BE2C (cell line): Measurements from ENCODE around the gene PARD3B.

Experiments used
- DNase-seq: peaks from one replicate; pipeline ENCODE4 v3.0.0-alpha.2; 2020
- H3K27me3 ChIP-seq: fragments of 250-450 bp; sonication (Bioruptor Pico); 2 replicates; pipeline ENCODE4 v1.5.1; 2020; ENCODE audit warnings: mild to moderate bottlenecking
- H3K36me3 ChIP-seq: fragments of 250-450 bp; sonication (Bioruptor Pico); 2 replicates; pipeline ENCODE4 v1.5.1; 2020; ENCODE audit warnings: mild to moderate bottlenecking
- H3K4me1 ChIP-seq: fragments of 250-450 bp; sonication (Bioruptor Pico); 2 replicates; pipeline ENCODE4 v1.5.1; 2020
- H3K4me3 ChIP-seq: 2 replicates; pipeline ENCODE4 v1.5.1; 2011; ENCODE audit warnings: low read depth, low read length
- H3K9me3 ChIP-seq: fragments of 250-450 bp; sonication (Bioruptor Pico); 2 replicates; pipeline ENCODE4 v1.5.1; 2020
- TF ChIP-seq, protein P1 (sequence below): IDR thresholded peaks from 2 replicates; pipeline ENCODE4 v1.5.1; 2012; ENCODE audit warnings: mild to moderate bottlenecking, low read depth, low read length

PARD3B gene

DNA sequence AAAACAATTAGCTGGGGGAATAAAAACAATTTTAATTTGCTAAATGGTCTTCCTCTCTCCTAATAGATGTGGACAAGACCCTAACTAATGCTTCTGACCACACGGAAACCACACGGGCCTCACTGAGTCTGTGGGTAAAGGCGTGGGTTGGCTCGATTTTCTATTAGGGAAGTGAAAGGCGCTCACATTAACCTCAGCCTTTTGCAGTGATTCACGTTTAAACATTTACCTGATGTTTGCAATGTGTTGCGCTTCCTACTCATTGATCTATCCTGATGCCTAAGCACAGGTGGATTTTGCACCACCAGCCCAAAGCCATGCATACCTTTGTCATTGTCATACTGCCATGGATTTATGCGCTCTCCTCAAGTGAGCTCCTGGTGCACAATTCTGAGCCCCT, 1101.4 kb downstream of the PARD3B start:
- no peaks in the 10 kb centered on the region for H3K36me3 ChIP-seq
- DNase-seq: no peak
- H3K4me3 ChIP-seq: no peak overlapping the region
- no peaks in the 10 kb centered on the region for H3K9me3 ChIP-seq
- TF ChIP-seq, protein P1, sequence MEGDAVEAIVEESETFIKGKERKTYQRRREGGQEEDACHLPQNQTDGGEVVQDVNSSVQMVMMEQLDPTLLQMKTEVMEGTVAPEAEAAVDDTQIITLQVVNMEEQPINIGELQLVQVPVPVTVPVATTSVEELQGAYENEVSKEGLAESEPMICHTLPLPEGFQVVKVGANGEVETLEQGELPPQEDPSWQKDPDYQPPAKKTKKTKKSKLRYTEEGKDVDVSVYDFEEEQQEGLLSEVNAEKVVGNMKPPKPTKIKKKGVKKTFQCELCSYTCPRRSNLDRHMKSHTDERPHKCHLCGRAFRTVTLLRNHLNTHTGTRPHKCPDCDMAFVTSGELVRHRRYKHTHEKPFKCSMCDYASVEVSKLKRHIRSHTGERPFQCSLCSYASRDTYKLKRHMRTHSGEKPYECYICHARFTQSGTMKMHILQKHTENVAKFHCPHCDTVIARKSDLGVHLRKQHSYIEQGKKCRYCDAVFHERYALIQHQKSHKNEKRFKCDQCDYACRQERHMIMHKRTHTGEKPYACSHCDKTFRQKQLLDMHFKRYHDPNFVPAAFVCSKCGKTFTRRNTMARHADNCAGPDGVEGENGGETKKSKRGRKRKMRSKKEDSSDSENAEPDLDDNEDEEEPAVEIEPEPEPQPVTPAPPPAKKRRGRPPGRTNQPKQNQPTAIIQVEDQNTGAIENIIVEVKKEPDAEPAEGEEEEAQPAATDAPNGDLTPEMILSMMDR: no peak
- 0 out of 2 replicates have a peak, but pooled peaks cover 7% of the 10 kb centered on the region for H3K4me1 ChIP-seq
- no peaks in the 10 kb centered on the region for H3K27me3 ChIP-seq

DNA sequence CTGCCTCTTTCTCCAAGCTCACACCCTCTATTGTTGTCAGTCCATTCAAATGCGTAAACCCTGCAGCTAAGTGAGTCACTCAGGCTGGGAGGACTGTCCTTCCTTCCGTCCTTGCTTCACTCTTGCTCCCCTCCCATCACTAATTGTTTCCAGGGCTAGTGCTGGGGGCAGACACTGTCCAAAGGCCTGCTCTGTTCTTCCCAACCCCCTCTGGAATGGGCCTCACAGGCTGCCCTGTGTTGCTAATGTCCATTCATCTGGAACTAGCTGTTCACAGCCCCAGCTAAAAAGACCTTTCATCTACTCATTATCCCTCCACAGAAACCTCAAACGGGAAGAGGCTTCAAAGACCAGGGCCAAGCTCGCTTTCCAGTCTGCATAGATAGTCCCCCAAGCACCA, 1105.2 kb downstream of the PARD3B start:
- Histone ChIP-seq H3K36me3 (no peaks in the 10 kb centered on the region), H3K27me3 (no peaks in the 10 kb centered on the region), H3K4me1 (0 out of 2 replicates have a peak, but pooled peaks cover 7% of the 10 kb centered on the region), H3K9me3 (no peaks in the 10 kb centered on the region), H3K4me3 (no peak overlapping the region)
- peak; percentile 26 for DNase-seq
- TF ChIP-seq, protein P1: no peak

GRCh38 chr2:205650931-205651330, 1105.7 kb downstream of the PARD3B start:
- Histone ChIP-seq H3K4me3 (no peak overlapping the region), H3K9me3 (no peaks in the 10 kb centered on the region), H3K27me3 (no peaks in the 10 kb centered on the region), H3K4me1 (0 out of 2 replicates have a peak, but pooled peaks cover 7% of the 10 kb centered on the region), H3K36me3 (no peaks in the 10 kb centered on the region)
- no peak for DNase-seq
- TF ChIP-seq, protein P1: no peak

GRCh38 chr2:205651719-205652118, 1106.4 kb downstream of the PARD3B start:
- TF ChIP-seq, protein P1: no peak
- no peaks in the 10 kb centered on the region for H3K9me3 ChIP-seq
- 0 out of 2 replicates have a peak, but pooled peaks cover 7% of the 10 kb centered on the region for H3K4me1 ChIP-seq
- DNase-seq: no peak
- H3K27me3 ChIP-seq: no peaks in the 10 kb centered on the region
- H3K4me3 ChIP-seq: no peak overlapping the region
- no peaks in the 10 kb centered on the region for H3K36me3 ChIP-seq

DNA sequence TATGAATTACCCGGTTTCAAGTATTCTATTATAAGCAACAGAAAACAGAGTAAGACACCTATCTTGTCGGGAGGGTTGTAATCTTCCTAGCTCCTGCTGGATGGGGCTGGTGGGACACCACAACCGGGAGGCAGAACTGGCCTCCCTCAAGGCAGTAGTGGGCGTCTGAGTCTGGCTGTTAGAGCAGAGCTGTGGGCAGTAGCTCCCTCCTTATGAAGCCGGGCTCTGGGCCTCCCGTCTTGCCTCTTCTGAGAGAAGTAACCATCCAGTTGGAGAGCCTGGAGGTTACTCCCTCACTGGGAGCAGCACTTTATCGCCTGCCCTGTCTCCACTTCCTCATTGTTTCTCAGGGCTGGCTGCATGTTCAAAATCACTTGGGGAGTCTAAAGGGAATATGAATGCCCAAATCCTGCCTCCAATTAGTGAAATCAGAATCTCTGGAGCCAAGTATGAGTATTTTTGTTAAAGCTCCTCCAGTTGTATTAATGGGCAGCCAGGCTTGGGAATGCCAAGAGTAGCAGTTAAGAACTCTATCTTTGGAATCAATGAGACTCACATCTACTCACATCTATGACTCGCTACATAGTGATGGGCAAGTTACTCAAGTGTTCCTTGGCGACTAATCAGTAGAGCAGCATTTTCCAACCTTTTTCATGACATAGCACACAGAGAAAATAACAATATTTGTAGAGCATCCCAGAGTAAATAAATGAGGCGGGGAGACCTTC, 1109.8 kb downstream of the PARD3B start:
- TF ChIP-seq, protein P1: no peak
- no peaks in the 10 kb centered on the region for H3K36me3 ChIP-seq
- no peaks in the 10 kb centered on the region for H3K27me3 ChIP-seq
- peaks cover 7% of the 10 kb centered on the region for H3K4me1 ChIP-seq
- no peak overlapping the region for H3K4me3 ChIP-seq
- no peak for DNase-seq
- no peaks in the 10 kb centered on the region for H3K9me3 ChIP-seq

GRCh38 chr2:205655779-205656456, 1110.6 kb downstream of the PARD3B start:
- H3K4me1 ChIP-seq: peaks cover 9% of the 10 kb centered on the region
- H3K27me3 ChIP-seq: no peaks in the 10 kb centered on the region
- TF ChIP-seq, protein P1: no peak
- no peaks in the 10 kb centered on the region for H3K36me3 ChIP-seq
- H3K9me3 ChIP-seq: no peaks in the 10 kb centered on the region
- DNase-seq: no peak
- H3K4me3 ChIP-seq: no peak overlapping the region
